GM18520 (cell line): ENCODE data around the gene MAP3K5.

Source experiments
- ATAC-seq: cut with Tn5 transposase; IDR thresholded peaks from one replicate; pipeline ENCODE4 v1.9.1; 2021; ENCODE audit not compliant: unreplicated experiment

Gene MAP3K5

DNA sequence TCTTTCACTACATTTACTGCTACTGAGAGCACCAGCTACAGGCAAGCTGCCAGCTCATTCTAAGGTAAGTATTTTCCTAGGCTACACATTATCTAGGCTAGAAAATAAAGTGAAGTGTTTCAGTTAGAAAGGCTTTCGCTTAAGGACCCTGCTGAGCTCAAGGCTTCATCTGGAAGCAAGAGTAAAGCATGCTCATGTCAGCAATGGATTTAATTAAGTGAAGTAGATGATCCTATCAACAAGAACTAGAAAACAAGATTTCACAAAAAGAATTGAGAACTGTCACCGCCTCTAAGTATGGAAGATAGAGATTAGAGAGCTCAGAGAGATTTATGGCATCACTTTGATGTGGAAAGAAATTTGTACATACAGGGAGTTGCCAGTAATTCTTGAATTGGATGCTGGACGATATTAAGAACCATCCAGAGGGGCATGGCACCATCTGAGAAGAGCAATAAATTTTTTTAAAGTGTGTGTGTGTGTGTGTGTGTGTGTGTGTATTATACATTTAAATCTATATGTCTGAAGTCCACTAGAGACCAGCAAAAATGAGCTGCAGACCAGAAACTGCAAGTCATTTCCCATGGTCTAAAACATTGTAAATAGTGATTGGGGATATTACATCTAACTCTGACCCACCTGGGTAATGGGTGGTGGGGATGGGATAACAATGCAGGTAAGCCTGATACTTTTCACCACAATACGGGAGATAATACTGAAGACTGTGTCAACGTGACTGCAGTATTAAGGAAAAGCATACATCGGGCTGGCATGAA lies 136.8 kb downstream of the MAP3K5 start:
- no peak for ATAC-seq

- no peak for ATAC-seq
Measured at GRCh38 chr6:136654086-136654485, 138.2 kb downstream of the MAP3K5 start.

DNA sequence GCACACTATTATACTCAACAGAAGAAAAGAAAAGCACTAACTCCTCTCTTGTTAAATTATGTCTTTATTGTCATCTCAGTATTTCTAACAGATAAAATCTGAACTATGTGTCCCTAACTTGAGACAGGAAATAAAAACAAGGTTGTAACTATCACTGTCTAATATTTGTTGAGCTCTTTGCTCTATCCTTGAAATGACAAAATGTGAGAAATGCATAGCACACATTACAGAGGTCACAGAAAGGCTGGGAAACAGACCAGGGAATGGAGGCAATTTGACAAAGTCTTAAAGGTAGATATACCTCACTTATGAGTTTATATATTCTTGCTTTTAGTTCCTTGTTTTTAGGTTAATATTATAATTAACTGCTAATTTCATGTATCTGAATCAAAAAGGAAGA lies 139.6 kb downstream of the MAP3K5 start:
- ATAC-seq: no peak

- ATAC-seq: no peak
Measured at GRCh38 chr6:136651982-136652381, 140.3 kb downstream of the MAP3K5 start.

- peak; percentile 65 for ATAC-seq
Measured at GRCh38 chr6:136647363-136647852, 144.9 kb downstream of the MAP3K5 start.

- no peak for ATAC-seq
Measured at GRCh38 chr6:136646377-136646776, 145.9 kb downstream of the MAP3K5 start.

DNA sequence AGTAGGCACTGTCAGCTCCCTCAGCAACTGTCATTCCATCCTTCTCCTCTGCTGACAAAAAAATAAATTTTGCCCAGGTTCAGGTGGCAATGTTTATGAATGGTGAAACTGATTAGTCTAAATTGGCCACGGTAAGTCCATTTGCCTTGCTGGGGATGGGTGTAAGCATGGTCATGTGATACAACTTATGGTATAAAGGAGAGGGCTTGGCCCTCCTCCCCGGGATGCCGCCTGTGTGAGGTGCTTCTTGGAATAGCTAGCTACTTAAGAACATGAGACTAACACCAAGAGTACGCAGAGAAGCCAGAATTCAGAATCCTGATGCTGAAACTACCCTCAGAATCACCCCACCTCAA lies 147.7 kb downstream of the MAP3K5 start:
- ATAC-seq: no peak

- no peak for ATAC-seq
Measured at GRCh38 chr6:136643850-136644596, 148.3 kb downstream of the MAP3K5 start.

DNA sequence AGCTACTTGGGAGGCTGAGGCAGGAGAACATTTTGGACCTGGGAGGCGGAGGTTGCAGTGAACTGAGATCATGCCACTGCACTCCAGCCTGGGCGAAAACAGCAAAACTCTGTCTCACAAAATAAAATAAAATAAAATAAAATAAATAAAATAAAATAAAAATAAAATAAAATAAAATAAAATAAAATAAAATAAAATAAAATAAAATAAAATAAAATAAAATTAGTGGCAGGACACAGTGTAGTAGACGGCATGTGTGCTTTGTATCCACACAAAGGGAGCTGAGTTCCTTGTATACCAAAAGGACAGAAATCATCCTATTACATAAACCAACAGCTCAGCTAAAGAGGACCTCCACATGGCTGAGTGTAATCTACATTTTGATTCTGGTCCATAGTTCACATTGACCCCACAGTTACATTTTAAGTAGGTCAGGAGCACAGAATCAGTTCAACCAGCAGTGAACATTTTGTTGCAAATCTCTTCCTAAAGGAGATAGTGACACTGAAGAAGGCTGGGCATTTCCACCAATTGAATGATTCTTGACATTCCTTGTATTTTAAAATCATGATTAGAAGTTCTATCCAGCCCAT lies 150.3 kb downstream of the MAP3K5 start:
- no peak for ATAC-seq

DNA sequence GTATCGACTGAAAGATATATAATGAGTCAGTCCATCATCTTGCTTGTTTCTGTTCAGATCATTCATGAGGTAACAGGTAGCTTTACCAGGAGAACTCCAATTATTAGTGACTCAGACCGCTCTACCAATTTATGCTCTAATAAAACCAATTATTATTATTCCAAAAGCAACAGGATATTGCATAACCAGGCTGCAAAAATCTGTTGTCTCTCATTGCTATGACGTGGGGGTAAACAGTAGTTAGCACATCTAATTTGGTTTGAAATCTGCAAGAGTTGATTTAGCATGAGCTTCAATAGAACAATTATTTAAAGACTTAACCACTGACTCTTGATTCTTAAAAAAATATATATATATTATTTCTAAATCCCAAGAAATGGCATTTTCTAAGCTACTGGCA lies 151.1 kb downstream of the MAP3K5 start:
- ATAC-seq: no peak

DNA sequence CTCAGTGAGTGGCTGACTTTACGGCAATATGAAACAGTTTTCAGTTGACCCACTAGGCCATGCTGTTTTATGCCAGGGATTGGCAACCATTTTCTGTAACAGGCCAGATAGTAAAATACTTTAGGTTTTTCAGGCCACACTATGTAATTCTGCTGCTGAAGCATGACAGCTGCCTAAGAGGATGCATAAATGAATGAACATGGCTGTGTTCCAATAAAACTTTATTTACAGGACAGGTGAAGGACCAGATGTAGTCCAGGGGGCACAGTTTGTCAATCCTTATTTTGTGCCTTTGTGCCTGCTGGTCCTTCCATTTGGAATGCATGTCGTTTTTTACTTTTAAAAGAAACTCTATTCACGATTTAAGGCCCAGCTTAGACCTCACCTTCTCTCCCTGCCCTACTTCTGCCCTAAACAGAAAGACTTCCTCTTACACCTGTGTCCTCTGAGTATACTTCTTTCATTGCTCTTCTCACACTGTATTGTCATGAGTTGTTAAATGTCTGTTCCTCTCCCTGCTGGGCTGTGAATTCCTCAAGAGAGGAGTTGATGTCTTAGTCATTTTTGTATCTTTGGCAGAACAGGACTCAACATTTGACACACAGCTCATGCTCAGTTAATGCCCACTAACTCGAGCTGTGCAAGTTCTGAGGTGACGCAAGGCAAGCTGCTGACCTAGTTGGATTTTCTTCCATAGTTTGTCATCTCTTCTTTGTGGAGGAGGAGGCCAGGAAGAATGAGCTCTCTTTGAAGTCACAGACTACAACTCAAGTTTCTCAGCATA lies 152.0 kb downstream of the MAP3K5 start:
- no peak for ATAC-seq

GRCh38 chr6:136639702-136640101 lies 152.6 kb downstream of the MAP3K5 start:
- ATAC-seq: no peak

DNA sequence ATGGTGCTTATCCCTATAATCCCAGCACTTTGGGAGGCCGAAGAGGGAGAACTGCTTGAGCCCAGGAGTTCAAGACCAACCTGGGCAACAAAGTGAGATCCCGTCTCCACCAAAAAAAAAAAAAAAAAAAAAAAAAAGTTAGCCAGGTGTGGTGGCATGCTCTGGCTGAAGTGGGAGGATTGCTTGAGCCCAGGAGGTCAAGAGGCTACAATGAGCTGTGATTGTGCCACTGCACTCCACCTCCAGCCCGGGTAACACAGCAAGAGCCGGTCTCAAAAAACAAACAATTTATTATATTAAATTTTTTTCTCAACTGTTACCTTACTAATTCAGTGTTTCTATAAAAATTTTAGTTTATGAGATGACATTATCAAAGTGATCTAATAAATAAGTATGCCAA lies 156.7 kb downstream of the MAP3K5 start:
- no peak for ATAC-seq

- ATAC-seq: no peak
Measured at GRCh38 chr6:136633355-136633754, 158.9 kb downstream of the MAP3K5 start.

GRCh38 chr6:136628996-136629395 lies 163.3 kb downstream of the MAP3K5 start:
- ATAC-seq: no peak

GRCh38 chr6:136627191-136627590 lies 165.1 kb downstream of the MAP3K5 start:
- ATAC-seq: no peak

DNA sequence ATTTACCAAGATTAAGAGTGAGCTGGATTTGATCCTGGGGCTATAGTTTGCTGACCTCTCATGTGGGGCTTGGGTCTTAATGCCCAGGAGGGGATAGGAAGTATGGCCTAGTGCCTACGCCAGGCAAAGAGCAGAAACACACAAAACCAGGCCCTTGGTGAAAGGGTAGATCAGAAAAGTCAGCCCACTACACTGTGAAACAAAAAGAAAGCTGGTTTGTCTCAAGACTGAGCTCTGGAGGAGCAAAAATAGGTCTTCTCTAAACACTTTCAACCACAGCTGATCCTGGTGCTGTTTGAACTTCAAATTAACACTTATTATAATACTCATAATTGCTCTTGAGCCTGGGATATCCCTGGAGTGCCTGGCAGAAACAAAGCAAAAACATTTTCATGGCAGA lies 167.0 kb downstream of the MAP3K5 start:
- no peak for ATAC-seq

GRCh38 chr6:136624347-136624746 lies 167.9 kb downstream of the MAP3K5 start:
- no peak for ATAC-seq

GRCh38 chr6:136618086-136618485 lies 174.2 kb downstream of the MAP3K5 start:
- ATAC-seq: no peak

GRCh38 chr6:136616527-136616926 lies 175.8 kb downstream of the MAP3K5 start:
- ATAC-seq: no peak

DNA sequence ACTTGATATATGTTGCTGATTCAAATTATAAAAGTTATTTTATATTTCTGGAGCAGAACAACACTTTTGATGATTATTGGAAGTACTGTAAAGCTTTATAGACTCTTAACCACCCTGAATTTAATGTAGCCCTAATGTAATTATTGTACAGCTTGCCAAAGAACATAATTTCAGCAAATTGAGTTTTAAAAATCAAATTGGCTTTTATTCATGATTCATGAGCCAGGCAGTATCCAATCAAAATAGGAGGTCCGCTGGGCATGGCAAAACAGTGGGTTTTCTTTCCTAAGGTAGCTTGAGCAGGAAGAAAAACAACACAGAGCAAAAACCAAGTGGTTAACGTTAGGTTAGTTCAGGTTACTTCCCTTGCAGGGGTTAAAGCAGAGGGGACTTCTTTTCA lies 177.3 kb downstream of the MAP3K5 start:
- no peak for ATAC-seq
